Lung (tissue), 12 donors: ENCODE data around the gene CDC73. TPM values are rescaled to one million over a fixed set of nuclear protein-coding genes. Genes with fewer than 3 reads are reported as not detected.

Source experiments
- ATAC-seq: fragments of 200-7000 bp; cut with Tn5 transposase; one replicate; pipeline ENCODE4 v1.9.1; 2020; ENCODE audit warnings: moderate number of reproducible peaks; ENCODE audit not compliant: insufficient read depth, low FRiP score
- DNase-seq, 3 donors: peaks; one replicate each; pipeline ENCODE4 v3.0.0-alpha.2; 2013 to 2017
- H3K27ac ChIP-seq, 2 donors: one replicate each; pipeline ENCODE4 v1.5.1; 2013; ENCODE audit warnings: mild to moderate bottlenecking in 2 of 2, moderate library complexity in 2 of 2, control low read depth in 1 of 2, inconsistent platforms in 1 of 2, low read depth in 1 of 2, low read length in 1 of 2
- H3K27me3 ChIP-seq, 3 donors: one replicate each; pipeline ENCODE4 v1.5.1; 2013; ENCODE audit warnings: low read length in 2 of 3; ENCODE audit not compliant: control insufficient read depth in 3 of 3, insufficient read depth in 3 of 3
- H3K36me3 ChIP-seq, 4 donors: one replicate each; pipeline ENCODE4 v1.5.1; 2013; ENCODE audit warnings: low read length in 4 of 4, mild to moderate bottlenecking in 1 of 4, moderate library complexity in 1 of 4; ENCODE audit not compliant: control insufficient read depth in 4 of 4, insufficient read depth in 4 of 4
- H3K4me1 ChIP-seq, 5 donors: one replicate each; pipeline ENCODE4 v1.5.1; 2013; ENCODE audit warnings: low read length in 5 of 5, mild to moderate bottlenecking in 2 of 5, moderate library complexity in 1 of 5; ENCODE audit not compliant: control insufficient read depth in 5 of 5, insufficient read depth in 5 of 5
- H3K4me3 ChIP-seq: one replicate; pipeline ENCODE4 v1.5.1; 2013; ENCODE audit warnings: mild to moderate bottlenecking, control low read depth, moderate library complexity
- H3K9ac ChIP-seq, 2 donors: one replicate each; pipeline ENCODE4 v1.5.1; 2013; ENCODE audit warnings: low read length in 2 of 2, control low read depth in 1 of 2; ENCODE audit not compliant: insufficient read depth in 1 of 2
- H3K9me3 ChIP-seq, 4 donors: one replicate each; pipeline ENCODE4 v1.5.1; 2013; ENCODE audit warnings: low read length in 3 of 4, mild to moderate bottlenecking in 1 of 4, moderate library complexity in 1 of 4; ENCODE audit not compliant: control insufficient read depth in 4 of 4, insufficient read depth in 3 of 4
- CTCF ChIP-seq: IDR thresholded peaks from 2 replicates; pipeline ENCODE4 v1.5.1; 2012; ENCODE audit warnings: mild to moderate bottlenecking; ENCODE audit errors: control extremely low read depth, extremely low read depth
- WGBS, 2 donors: extraction: QIAGEN DNeasy Blood & Tissue Kit; methylation state at CpG; one replicate each; pipeline ENCODE4 v1.1.7; 2013; 5-methylcytosine and 5-hydroxymethylcytosine counted together
- polyA plus RNA-seq, 2 donors: library from polyadenylated mRNA; stranded (reverse); fragments of 200-250 nt; gene quantifications; one replicate each; pipeline ENCODE4 v1.2.1, GENCODE V29; 2013
- total RNA-seq, 2 donors: library from RNA; depleted of rRNA in 1 of 2; stranded (reverse); fragments of >200 nt in 1 of 2; gene quantifications; one replicate each; pipeline ENCODE4 v1.2.1, GENCODE V29; 2014 to 2021
- donor health status: control.
- donor health status: control.
- donor health status: Bipolar disorder and iron deficiency.
- donor health status: healthy.
- donor health status: DM: yes; HTN: yes; CAD: no.

Gene CDC73
- total and polyA plus RNA-seq, 4 donors: 7.8 to 64.2 (median 34.5) TPM

- Histone ChIP-seq H3K9ac (no peak overlapping the region), H3K4me1 (no peaks in the 10 kb centered on the region), H3K4me3 (no peak overlapping the region), H3K9me3 (no peaks in the 10 kb centered on the region), H3K36me3 (peaks cover 8 to 44% (median 26%) of the 10 kb centered on the region in 4 donors), H3K27me3 (no peaks in the 10 kb centered on the region), H3K27ac (no peak overlapping the region)
- ATAC-seq (no peak), DNase-seq (no peak)
- TF ChIP-seq CTCF: no peak
- 92% methylated on average over 6 of the region's 6 CpGs for WGBS, 2 donors
Measured at GRCh38 chr1:193083365-193084088, 38.3 kb upstream of the CDC73 start.

- H3K27me3 ChIP-seq: no peaks in the 10 kb centered on the region
- 79 to 88% methylated on average over 1 of the region's 1 CpG for WGBS, 2 donors
Measured at GRCh38 chr1:193085263-193085662, 36.6 kb upstream of the CDC73 start.

GRCh38 chr1:193086342-193086741 is 35.5 kb upstream of the CDC73 start:
- H3K36me3 ChIP-seq: peaks cover 8 to 32% (median 20%) of the 10 kb centered on the region in 4 donors
- ATAC-seq (no peak), DNase-seq (no peak)
- TF ChIP-seq CTCF: no peak
- WGBS, 2 donors: 93 to 95% methylated on average over 3 of the region's 3 CpGs
- no peaks in the 10 kb centered on the region for H3K27me3 ChIP-seq
- H3K4me1 ChIP-seq: no peaks in the 10 kb centered on the region
- no peak overlapping the region for H3K27ac ChIP-seq
- H3K9ac ChIP-seq: no peak overlapping the region
- H3K9me3 ChIP-seq: no peaks in the 10 kb centered on the region
- H3K4me3 ChIP-seq: no peak overlapping the region

More at GRCh38 chr1:193085263-193085662, 36.6 kb upstream of the CDC73 start:
- no peak for DNase-seq
- Histone ChIP-seq H3K27ac (no peak overlapping the region), H3K36me3 (peaks cover 8 to 34% (median 20%) of the 10 kb centered on the region in 4 donors), H3K4me3 (no peak overlapping the region), H3K4me1 (no peaks in the 10 kb centered on the region), H3K9me3 (no peaks in the 10 kb centered on the region), H3K9ac (no peak overlapping the region)
- ATAC-seq: no peak
- TF ChIP-seq CTCF: no peak
